Measurements from ENCODE around the gene FRMD4A.

- no peak for TF ChIP-seq POLR2AphosphoS5 (IDR thresholded peaks at IDR 0.05; ENCODE audit: low read depth, low read length)
- TF ChIP-seq POLR2A (IDR thresholded peaks at IDR 0.05; ENCODE audit: low read depth, low read length): no peak
Observed at GRCh38 chr10:13908475-13908874, 422.2 kb downstream of the FRMD4A start.
